Measurements from ENCODE around the gene ATAT1. TPM values are rescaled to one million over a fixed set of nuclear protein-coding genes. Genes with fewer than 3 reads are reported as not detected.

Gene ATAT1
- total RNA-seq, 2 experiments from 2014 or later = 10.4 to 17.8 TPM

GRCh38 chr6:30683183-30683979 lies 56.7 kb downstream of the ATAT1 start:
- DNase-seq (ENCODE audit: low spot score) = peak; percentile 18
- Histone ChIP-seq H3K9me2 (ENCODE audit: insufficient read depth, low read length) (no peaks in the 10 kb centered on the region), H3K4me1 (ENCODE audit: insufficient read depth, low read length, poor library complexity, severe bottlenecking) (peaks cover 39% of the 10 kb centered on the region), H3K27ac (ENCODE audit: low read depth, low read length, poor library complexity, severe bottlenecking) (peak overlapping the region; percentile 95), H2AFZ (ENCODE audit: low read length) (no peak overlapping the region), H3K4me3 (ENCODE audit: low read depth, low read length, poor library complexity, severe bottlenecking) (peak overlapping the region; percentile 95), H3K79me2 (ENCODE audit: insufficient read depth, low read depth, low read length) (peaks cover 92% of the 10 kb centered on the region), H4K20me1 (ENCODE audit: insufficient read depth, low read length) (peaks cover 17% of the 10 kb centered on the region; the same call in 1 of the 2 replicates), H3K4me2 (ENCODE audit: low read length) (peak overlapping the region; percentile 99), H3K9me3 (ENCODE audit: low read length) (no peaks in the 10 kb centered on the region), H3K36me3 (ENCODE audit: insufficient read depth, low read length) (peaks cover 76% of the 10 kb centered on the region)
- ChIA-PET CTCF (ENCODE audit: unreplicated experiment) (no interaction called here), POLR2A (interaction anchor here (0.8 to 2.7 kb wide), 2 partner anchors 8 to 37 kb away, joined by 5 to 14 read pairs; partner anchors contain the start of gene TUBB)
- intact Hi-C loops (cut with micrococcal nuclease; ENCODE audit: unreplicated experiment) = loop anchor here (10.0 kb wide), 1 partner anchor 811 kb away; the partner anchor contains the start of gene MICB
- no peak for TF ChIP-seq CTCF (conservative IDR thresholded peaks at IDR 0.05; ENCODE audit: low read length)
- no TSS peak for BruUV-seq (replicated peaks)

DNA sequence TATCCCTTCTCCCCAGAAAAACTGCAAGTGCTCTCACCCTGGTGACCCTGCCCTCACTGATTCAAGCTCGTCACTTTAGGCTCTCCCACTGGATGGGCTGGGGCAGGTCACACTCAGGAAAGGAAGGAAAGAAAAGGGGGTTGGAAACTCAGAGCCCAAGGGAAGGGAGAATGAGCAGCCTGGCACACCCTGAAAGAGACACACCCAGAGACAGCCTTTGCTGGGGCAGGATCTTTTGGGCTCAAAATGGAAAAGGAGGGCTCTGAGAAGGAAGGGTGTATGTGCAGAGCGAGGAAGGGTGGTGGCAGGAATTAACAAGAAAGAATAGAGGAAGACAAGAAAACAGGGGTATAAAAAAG lies 57.3 kb downstream of the ATAT1 start:
- CTCF ChIA-PET (ENCODE audit: unreplicated experiment) = no interaction called here
- Histone ChIP-seq H3K4me1 (ENCODE audit: insufficient read depth, low read length, poor library complexity, severe bottlenecking) (peaks cover 40% of the 10 kb centered on the region), H4K20me1 (ENCODE audit: insufficient read depth, low read length) (peaks cover 13% of the 10 kb centered on the region; the same call in 1 of the 2 replicates), H3K36me3 (ENCODE audit: insufficient read depth, low read length) (peaks cover 70% of the 10 kb centered on the region), H3K9me2 (ENCODE audit: insufficient read depth, low read length) (no peaks in the 10 kb centered on the region), H2AFZ (ENCODE audit: low read length) (no peak overlapping the region), H3K4me2 (ENCODE audit: low read length) (peak overlapping the region; percentile 99), H3K27ac (ENCODE audit: low read depth, low read length, poor library complexity, severe bottlenecking) (peak overlapping the region; percentile 95), H3K4me3 (ENCODE audit: low read depth, low read length, poor library complexity, severe bottlenecking) (peak overlapping the region; percentile 95), H3K9me3 (ENCODE audit: low read length) (no peaks in the 10 kb centered on the region), H3K79me2 (ENCODE audit: insufficient read depth, low read depth, low read length) (peaks cover 92% of the 10 kb centered on the region)
- POLR2A ChIA-PET = interaction anchor here (0.8 to 2.7 kb wide), 2 partner anchors 9 to 36 kb away, joined by 5 to 14 read pairs; partner anchors contain the start of gene TUBB
- BruUV-seq (replicated peaks) = no TSS peak
- DNase-seq (ENCODE audit: low spot score) = no peak
- intact Hi-C loops (cut with micrococcal nuclease; ENCODE audit: unreplicated experiment) = loop anchor here (10.0 kb wide), 1 partner anchor 811 kb away; the partner anchor contains the start of gene MICB
- TF ChIP-seq EZH2phosphoT487 (IDR thresholded peaks at IDR 0.05; ENCODE audit: borderline replicate concordance, low read depth, low read length) (no peak), CTCF (conservative IDR thresholded peaks at IDR 0.05; ENCODE audit: low read length) (no peak)

All from OCI-LY7 (cell line).